GM10266 (cell line): Measurements from ENCODE around the gene TLE1.
"Not testable (repeated sequence)": the region's sequence is repeated elsewhere in the genome, so short reads cannot be mapped to it uniquely, and the experiment has no call there.

Source experiments
- DNase-seq: peaks from one replicate; pipeline ENCODE4 v3.0.0; 2012; ENCODE audit errors: extremely low spot score
- CTCF ChIP-seq: IDR thresholded peaks from 2 replicates; pipeline ENCODE4 v1.5.1; 2012; ENCODE audit warnings: mild to moderate bottlenecking, low read depth; ENCODE audit not compliant: control insufficient read depth, insufficient read depth; ENCODE audit errors: missing control alignments

The TLE1 gene

GRCh38 chr9:81689343-81690175, at the start of gene TLE1:
TLE1 (minus strand) TSS chr9:81689547; CDS start chr9:81688240, 1,307 bp downstream.
- TF ChIP-seq CTCF: no peak
- peak; percentile 51 for DNase-seq

- no peak for DNase-seq
- no peak for TF ChIP-seq CTCF
Observed at GRCh38 chr9:81737871-81738507, 48.6 kb upstream of the TLE1 start.

GRCh38 chr9:81730498-81730897, 41.2 kb upstream of the TLE1 start:
- DNase-seq: not testable (repeated sequence)

GRCh38 chr9:81729135-81729534, 39.8 kb upstream of the TLE1 start:
- DNase-seq: no peak
- no peak for TF ChIP-seq CTCF

GRCh38 chr9:81724242-81724889, 35.0 kb upstream of the TLE1 start:
- no peak for DNase-seq
- TF ChIP-seq CTCF: no peak

GRCh38 chr9:81722277-81722676, 32.9 kb upstream of the TLE1 start:
- DNase-seq: no peak
- TF ChIP-seq CTCF: no peak

DNA sequence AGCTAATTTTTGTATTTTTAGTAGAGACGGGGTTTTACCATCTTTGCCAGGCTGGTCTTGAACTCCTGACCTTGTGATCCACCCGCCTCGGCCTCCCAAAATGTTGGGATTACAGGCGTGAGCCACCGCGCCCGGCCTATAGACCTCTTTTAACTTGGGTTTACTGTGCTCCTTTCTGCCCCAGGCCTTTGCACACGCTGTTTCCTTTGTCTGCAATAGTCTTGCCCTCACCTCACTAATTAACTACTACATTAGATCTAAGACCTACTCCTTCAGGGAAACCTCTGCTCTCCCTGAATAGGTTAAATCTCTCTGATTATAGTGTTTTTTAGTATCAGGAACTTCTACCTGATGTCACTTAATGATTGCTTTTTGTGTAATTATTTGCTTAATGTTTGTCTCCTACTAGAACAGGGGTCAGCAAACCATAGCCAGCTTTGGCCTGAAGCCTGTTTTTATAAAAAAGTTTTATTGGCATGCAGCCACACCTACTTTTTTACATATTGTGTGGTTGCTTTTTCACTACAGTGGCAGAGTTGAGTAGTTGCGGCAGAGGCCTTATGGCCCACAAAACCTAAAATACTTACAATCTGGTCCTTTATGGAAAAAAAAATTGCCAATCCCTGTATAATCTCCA, 31.2 kb upstream of the TLE1 start:
- TF ChIP-seq CTCF: no peak
- DNase-seq: no peak
